GM19452 (cell line): ENCODE results near the gene TUT4.
"Not testable (repeated sequence)": the region's sequence is repeated elsewhere in the genome, so short reads cannot be mapped to it uniquely, and the experiment has no call there.

Experiments
- ATAC-seq: cut with Tn5 transposase; IDR thresholded peaks from one replicate; pipeline ENCODE4 v1.9.1; 2021; ENCODE audit not compliant: unreplicated experiment

TUT4 gene

DNA sequence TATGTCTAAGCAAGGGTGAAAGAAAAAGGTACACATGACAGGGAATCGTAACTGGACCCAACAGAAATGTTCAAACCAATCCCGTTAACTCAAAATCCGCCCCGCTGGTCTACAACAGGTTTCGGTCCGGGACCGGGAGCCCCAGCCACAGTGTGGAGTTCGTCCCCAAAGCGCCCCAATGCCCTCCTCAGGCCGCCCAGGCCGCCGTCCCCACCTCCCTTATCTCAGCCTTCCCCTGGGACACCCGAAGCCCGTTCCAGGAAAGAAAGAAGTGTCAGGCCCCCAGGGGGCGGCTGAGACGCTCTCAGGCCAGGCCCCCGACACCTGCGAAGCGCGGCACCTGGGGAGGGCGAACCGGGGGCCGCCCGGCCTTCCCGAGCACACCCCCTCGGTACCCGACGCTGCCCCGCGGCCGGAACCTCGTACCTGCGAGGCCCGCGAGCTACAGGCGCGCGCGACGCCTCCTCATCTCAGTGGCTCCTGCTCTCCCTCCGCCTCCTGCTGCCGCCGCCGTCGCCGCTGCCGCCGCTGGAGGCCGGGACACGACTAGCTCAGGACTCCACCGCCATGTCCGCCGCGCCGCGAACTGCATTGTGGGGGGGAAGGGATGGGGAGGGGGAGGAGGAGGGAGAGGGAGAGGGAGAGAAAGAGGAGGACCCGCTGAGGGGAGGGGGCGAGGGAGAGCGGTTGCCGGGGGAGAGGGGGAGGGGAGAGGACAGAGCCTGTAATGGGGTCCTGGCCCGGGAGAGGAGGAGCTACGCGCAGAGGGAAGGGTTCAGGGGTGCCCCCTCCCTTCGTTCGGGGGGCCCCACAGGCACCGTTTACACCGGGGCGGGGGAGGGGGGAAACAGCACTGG lies at the start of gene TUT4:
TUT4 (minus strand) TSS at position 588 of the 857 bp plus-strand sequence. CDS start 26,812 bp downstream, outside the sequence.
- ATAC-seq: peak; percentile 46

GRCh38 chr1:52601991-52602855 lies 49.3 kb upstream of the TUT4 start, which contains the start of gene GPX7:
Gene GPX7, plus strand, starts transcription at chr1:52602371. Its CDS starts 39 bp downstream, at chr1:52602410.
- no peak for ATAC-seq

- no peak for ATAC-seq
Observed at GRCh38 chr1:52601519-52601918, 48.6 kb upstream of the TUT4 start.

GRCh38 chr1:52600533-52601179 lies 47.8 kb upstream of the TUT4 start:
- no peak for ATAC-seq

DNA sequence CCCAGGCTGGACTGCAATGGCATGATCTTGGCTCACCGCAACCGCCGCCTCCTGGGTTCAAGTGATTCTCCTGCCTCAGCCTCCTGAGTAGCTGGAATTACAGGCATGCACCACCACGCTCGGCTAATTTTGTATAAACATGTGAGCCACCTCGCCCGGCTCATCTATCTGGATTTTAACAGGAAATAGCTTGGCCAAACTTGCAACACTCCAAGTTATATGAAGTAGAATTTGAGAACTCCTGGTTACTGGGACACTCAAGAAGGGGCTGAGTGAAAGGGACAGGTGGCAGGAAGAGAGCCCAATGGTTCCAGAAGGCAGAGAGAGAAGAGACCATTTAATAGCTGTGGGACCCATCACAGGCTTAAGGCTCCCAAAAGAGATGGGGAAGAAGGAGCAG lies 46.3 kb upstream of the TUT4 start:
- ATAC-seq: no peak

DNA sequence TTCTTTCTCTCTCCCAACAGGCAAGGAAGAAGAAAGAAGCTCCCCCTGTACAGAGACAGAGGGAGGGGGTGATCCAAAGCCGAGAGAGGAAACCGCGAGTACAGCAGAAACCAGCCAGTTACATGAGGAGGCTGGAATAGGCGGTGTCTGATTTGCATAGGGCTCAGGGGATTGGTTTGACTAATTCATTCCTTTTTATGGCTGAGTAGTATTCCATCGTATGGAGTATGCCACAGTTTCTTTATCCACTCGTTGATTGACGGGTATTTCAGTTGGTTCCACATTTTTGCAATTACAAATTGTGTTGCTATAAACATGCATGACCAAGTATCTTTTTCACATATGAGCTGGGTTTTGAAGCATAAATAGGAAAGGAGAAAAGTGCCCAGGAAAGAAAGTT lies 45.8 kb upstream of the TUT4 start:
- ATAC-seq: no peak

GRCh38 chr1:52597912-52598311 lies 45.0 kb upstream of the TUT4 start:
- no peak for ATAC-seq

DNA sequence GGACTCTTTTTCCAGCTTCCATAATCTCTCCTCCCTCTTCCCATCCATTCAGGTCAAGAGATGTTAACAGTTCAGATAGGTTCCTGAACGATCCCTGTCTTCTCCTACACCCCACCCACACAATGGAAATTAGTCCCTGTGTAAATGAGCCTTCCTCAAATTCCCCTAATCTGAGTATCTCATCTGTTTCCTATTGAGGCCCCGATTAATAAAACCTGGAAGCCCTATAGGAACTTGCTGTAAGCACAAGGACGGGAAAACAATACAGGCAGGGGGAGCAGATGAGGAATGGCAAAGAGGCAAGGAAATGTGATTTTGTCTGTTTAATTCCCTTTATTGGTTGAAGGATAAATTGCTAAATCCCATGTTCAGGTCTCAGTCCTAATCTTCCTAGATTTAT lies 42.2 kb upstream of the TUT4 start:
- no peak for ATAC-seq

DNA sequence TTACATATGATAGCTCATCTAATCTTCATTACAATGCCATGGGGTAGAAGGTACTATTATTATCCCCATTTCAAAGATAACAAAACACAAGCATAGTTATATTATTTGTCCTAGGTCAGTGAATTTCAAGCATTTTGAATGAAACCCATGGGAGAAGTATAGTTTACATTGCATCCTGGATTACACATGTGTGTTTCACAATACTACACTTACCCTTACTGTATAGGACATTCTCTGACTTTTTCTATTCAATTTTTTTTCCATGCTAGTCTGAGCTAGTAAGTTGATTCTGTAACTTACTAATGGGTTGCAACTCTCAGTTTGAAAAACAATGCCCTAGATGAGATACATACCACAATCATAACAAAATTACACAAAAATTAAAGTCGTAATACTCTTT lies 40.6 kb upstream of the TUT4 start:
- no peak for ATAC-seq

DNA sequence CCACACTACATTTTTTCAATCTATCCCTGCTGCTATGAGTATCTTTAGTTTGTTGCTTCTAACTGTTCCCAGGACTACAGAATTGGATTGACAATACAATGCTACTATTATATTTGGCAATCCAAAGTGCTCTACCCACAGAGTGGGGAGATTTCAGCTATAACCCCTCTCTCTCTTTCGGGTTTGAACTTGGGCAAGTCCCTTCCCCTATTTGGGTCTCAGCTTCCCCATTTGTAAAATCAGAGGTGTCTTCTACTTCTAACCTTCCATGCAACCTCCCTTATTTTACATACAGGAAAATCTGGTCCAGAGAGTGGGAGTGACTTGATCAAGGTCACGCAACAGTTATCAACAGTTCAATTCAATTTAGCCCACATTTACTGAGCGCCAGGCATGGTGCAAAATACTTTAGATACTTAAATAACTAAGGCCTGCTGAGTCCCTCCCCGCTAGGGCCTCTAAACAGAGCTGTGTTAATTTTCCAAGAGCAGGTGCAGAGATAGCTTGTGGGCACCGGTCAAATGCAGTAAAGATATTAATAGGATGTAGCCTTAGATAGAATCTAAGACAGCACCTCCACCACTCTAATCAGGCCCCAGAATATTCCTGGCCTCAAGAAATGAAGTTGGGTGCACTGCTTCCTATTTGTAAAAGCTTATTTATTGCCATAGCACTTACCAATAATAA lies 39.9 kb upstream of the TUT4 start:
- ATAC-seq: no peak

DNA sequence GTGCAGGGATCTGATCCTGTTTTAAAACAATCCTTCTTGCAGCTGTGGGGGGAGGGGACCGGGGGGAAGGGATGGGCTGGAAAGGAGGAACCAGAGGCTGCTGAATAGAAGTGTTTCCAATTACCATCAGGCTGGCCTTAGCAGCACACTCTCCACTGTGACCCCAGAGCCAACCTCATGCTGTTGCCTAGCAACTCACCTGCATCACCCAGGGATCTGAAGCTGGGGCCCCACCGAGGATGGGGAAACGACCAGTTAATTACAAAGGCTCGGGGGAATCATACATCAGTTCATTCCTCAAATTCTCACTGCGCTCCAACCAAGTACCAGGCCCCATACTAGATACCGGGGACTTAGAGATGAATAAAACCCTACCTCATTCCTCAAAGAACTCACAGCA lies 37.4 kb upstream of the TUT4 start:
- no peak for ATAC-seq

DNA sequence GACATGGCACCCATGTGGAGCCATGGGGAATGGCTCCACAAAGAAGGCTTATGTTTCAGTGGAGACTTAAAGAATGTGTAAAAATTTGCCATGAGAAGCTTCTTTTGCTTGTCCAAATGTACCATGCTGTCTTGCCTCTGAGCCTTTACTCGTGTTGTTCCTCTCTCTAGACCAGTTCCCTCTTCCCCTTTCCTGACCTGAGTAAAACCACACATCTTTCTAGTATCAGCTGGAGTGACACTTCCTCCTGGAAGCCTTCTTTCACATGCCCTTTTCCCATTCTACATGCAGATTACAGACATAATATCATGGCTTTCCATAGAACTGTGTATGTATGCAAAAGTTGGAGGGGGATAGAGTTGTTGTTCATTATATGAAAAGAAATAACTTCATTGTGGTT lies 35.6 kb upstream of the TUT4 start:
- no peak for ATAC-seq

DNA sequence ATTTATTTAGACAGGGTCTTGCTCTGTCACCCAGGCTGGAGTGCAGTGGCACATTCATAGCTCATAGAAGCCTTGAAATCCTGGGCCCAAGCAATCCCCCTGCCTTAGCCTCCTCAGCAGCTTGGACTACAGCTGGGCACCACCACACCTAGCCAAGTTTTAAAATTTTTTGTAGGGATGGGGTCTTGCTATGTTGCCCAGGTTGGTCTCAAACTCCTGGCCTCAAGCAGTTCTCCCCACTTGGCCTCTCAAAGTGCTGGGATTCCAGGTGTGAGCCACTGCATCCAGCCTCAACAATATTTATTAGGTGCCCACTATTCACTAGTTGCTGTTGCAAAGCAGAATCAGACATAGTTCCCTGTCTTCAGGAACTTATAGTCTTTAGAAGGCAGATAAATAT lies 35.1 kb upstream of the TUT4 start:
- no peak for ATAC-seq

DNA sequence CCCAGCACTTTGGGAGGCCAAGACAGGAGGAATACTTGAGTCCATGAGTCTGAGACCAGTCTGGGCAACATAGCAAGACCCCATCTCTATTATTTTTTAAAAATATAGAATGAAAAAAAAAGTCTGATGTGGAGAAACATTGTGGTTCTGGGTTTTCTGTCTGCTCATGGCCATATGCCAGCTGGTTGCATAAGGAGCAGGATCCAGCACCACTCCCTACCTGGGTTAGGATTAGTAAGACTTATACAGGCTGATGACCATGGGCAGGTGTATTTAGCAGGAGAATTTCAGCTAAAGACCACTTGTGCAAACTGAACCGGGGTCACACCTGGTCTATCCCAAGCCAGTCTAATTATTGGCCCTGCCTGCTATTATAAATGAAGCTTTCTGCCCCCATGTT lies 32.6 kb upstream of the TUT4 start:
- no peak for ATAC-seq

GRCh38 chr1:52582116-52582696 lies 29.3 kb upstream of the TUT4 start:
- ATAC-seq: no peak

DNA sequence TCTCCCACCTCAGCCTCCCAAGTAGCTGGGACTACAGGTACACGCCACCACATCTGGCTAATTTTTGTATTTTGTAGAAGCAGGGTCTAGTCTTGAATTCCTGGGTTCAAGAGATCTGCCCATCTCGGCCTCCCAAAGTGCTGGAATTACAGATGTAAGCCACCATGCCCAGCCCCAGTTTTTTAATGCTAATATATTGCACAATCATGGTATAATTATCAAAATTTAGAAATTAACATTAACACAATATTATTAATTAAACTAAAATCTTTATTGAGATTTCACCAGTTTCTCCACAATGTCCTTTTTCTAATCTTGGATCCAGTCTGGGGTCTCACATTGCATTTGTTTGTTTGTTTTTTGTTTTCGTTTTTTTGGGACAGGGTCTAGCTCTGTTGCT lies 27.4 kb upstream of the TUT4 start:
- ATAC-seq: no peak

GRCh38 chr1:52579415-52579814 lies 26.5 kb upstream of the TUT4 start:
- no peak for ATAC-seq

- ATAC-seq: not testable (repeated sequence)
Observed at GRCh38 chr1:52578066-52578465, 25.2 kb upstream of the TUT4 start.

- no peak for ATAC-seq
Observed at GRCh38 chr1:52576074-52576473, 23.2 kb upstream of the TUT4 start.

DNA sequence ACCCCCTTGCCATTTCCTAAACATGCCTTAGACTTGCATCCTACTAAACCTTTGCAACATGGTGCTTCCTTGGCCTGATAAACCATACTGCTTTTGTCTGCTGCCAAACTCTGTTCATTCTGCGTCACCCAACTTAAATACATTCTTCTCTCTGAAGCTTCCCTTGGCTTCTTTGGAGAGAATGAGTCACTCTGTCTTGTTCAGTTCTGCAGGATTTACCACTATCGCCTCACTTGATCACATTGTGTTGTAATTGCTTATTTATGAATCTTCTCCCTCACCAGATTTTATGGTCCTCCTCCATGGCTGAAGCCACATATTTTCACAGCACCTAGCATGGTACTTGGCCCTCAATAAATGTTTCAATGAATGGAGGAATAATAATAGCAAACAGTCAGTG lies 21.7 kb upstream of the TUT4 start:
- ATAC-seq: no peak

DNA sequence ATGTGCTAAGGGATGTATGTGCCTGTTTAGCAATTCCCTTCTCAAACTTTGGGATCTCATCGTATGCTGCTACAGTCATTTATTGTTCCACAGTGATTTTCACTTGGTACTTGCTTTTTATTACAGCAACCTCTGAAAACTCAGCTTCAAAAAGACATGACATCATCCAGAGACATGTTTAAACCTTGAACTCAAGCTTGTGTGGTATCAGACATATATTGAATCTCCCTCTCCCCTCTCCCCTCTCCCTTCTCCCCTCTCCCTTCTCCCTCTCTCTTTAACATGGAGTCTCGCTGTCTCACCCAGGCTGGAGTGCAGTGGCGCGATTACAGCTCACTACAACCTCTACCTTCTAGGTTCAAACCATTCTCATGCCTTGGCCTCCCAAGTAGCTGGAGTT lies 19.5 kb upstream of the TUT4 start:
- no peak for ATAC-seq
